Type B pancreatic cell (in vitro differentiated cells): ENCODE data around the gene TUBB4B. TPM values are rescaled to one million over a fixed set of nuclear protein-coding genes. Genes with fewer than 3 reads are reported as not detected.

Experiments used
- DNase-seq: peaks from one replicate; pipeline ENCODE4 v3.0.0; 2021; ENCODE audit warnings: mixed read lengths; ENCODE audit not compliant: unreplicated experiment; ENCODE audit errors: extremely low spot score
- H3K27ac Mint-ChIP-seq: 2 replicates; pipeline ENCODE4 v1.8.0; 2021; ENCODE audit warnings: mild to moderate bottlenecking, mixed read lengths
- H3K27me3 Mint-ChIP-seq: 2 replicates; pipeline ENCODE4 v1.8.0; 2021; ENCODE audit warnings: mixed read lengths
- H3K36me3 Mint-ChIP-seq: 2 replicates; pipeline ENCODE4 v1.8.0; 2021; ENCODE audit warnings: mixed read lengths
- H3K4me1 Mint-ChIP-seq: one replicate; pipeline ENCODE4 v1.8.0; 2021; ENCODE audit warnings: mixed read lengths; ENCODE audit not compliant: unreplicated experiment
- H3K4me3 Mint-ChIP-seq: 2 replicates; pipeline ENCODE4 v1.8.0; 2021; ENCODE audit warnings: mild to moderate bottlenecking, mixed read lengths
- H3K9me3 Mint-ChIP-seq: 2 replicates; pipeline ENCODE4 v1.8.0; 2021; ENCODE audit warnings: mixed read lengths
- total RNA-seq: library from RNA; stranded (reverse); gene quantifications from 2 replicates; pipeline ENCODE4 v1.2.1, GENCODE V29; 2021; ENCODE audit warnings: low replicate concordance
- TF ChIP-seq, protein P1 (sequence below): fragments of 200-600 bp; sonication (generic); conservative IDR thresholded peaks from 2 replicates; pipeline ENCODE4 v1.5.0; 2021; ENCODE audit warnings: antibody characterized with exemption, mild to moderate bottlenecking

TUBB4B gene
- total RNA-seq, 1 donor from 2014 or later: 326 TPM

DNA sequence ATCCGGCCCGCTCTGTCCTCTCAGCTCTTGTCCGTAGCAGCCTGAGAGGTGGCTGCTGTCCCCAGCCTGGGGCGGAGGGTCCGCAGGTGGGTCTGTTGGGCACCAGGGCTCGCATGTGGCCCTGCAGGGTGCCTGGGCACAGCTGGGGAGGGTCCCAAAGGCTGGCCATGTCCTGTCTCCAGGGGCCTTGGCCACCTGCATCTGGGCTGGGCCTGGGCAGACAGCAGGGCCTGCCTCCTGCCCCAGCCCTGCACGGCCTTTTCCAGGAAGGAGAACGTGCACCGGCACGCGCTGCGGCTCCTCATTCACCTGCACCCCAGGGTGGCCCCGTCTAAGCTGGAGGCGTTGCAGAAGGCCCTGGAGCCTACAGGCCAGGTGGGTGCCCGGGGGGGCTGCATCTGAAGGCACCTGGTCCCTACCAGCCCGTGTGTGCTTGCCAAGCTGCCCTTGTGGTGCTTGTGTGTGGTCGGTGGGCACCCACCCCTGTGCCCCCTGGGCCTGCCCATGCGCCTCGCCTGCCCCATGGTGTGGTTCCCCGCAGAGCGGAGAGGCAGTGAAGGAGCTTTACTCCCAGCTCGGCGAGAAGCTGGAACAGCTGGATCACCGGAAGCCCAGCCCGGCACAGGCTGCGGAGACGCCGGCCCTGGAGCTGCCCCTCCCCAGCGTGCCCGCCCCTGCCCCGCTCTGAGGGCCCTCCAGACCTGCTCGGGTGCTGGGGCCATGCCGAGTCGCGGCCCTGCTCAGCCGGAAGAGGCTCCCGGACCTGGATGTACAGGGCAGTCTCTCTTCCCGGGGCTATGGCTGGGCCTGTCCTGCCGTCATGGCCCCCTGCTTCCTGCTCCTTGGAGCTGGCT lies 31.4 kb downstream of the TUBB4B start:
- no peak overlapping the region for H3K27ac Mint-ChIP-seq
- TF ChIP-seq, protein P1, sequence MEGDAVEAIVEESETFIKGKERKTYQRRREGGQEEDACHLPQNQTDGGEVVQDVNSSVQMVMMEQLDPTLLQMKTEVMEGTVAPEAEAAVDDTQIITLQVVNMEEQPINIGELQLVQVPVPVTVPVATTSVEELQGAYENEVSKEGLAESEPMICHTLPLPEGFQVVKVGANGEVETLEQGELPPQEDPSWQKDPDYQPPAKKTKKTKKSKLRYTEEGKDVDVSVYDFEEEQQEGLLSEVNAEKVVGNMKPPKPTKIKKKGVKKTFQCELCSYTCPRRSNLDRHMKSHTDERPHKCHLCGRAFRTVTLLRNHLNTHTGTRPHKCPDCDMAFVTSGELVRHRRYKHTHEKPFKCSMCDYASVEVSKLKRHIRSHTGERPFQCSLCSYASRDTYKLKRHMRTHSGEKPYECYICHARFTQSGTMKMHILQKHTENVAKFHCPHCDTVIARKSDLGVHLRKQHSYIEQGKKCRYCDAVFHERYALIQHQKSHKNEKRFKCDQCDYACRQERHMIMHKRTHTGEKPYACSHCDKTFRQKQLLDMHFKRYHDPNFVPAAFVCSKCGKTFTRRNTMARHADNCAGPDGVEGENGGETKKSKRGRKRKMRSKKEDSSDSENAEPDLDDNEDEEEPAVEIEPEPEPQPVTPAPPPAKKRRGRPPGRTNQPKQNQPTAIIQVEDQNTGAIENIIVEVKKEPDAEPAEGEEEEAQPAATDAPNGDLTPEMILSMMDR: no peak

DNA sequence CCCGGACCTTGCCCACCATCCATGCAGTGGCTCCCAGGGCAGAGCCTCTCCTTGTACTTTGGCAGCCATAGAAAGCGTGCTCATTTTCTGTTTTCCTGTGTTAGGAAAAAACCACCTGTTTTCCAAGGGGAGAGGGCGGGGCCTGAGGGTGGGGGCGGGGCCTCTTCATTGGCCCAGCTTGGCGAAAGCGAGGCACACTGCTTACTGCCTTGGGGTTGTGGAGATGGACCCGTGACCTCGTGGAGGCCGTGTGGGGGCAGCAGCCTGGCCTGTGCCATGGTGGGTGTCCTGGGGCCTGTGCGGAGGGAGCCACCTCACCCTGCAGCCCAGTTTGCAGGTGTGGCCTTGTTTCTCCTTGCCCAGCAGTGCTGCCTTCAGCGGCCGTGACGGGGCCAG lies 32.0 kb downstream of the TUBB4B start:
- Mint-ChIP-seq H3K9me3 (no peaks in the 10 kb centered on the region), H3K4me1 (peaks cover 17% of the 10 kb centered on the region), H3K36me3 (no peaks in the 10 kb centered on the region), H3K27ac (no peak overlapping the region), H3K4me3 (no peak overlapping the region), H3K27me3 (no peaks in the 10 kb centered on the region)
- no peak for DNase-seq
- TF ChIP-seq, protein P1: no peak

More for the DNA sequence above, 31.4 kb downstream of the TUBB4B start:
- Mint-ChIP-seq H3K4me3 (no peak overlapping the region), H3K9me3 (no peaks in the 10 kb centered on the region), H3K4me1 (peaks cover 17% of the 10 kb centered on the region), H3K27me3 (no peaks in the 10 kb centered on the region), H3K36me3 (no peaks in the 10 kb centered on the region)
- peak; percentile 65 for DNase-seq

DNA sequence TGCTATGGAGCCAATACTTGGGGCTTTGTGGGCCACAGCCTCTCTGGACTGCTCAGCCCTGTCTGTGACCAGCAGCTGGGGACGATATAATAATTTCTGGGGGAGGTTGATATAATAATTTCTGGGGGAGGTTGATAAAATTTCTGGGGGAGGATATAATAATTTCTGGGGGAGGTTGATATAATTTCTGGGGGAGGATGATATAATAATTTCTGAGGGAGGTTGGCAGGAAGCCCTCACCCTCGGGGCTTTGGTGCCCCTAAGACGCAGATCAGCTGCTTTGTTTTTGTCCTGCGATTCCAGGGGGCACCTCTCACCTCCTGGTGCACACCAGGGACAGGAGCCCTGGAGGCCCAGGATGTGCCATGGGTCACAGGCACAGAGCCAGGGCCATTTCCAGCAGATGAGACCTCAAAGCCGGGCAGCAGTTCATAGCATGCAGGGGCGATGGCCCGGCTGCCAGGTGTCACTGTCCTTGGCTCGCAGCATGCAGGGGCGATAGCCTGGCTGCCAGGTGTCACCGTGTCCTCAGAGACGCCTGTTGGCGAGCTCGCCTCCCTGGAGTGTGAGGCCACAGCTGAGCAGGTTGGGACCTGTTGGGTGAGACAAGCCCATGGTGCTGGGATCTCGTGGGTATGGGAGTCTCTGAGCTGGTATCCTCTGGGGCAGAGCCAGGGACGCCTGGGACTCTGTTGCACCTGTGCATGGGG lies 32.7 kb downstream of the TUBB4B start:
- DNase-seq: no peak
- no peaks in the 10 kb centered on the region for H3K27me3 Mint-ChIP-seq
- H3K4me1 Mint-ChIP-seq: peaks cover 17% of the 10 kb centered on the region
- TF ChIP-seq, protein P1: no peak
- H3K27ac Mint-ChIP-seq: no peak overlapping the region
- no peaks in the 10 kb centered on the region for H3K36me3 Mint-ChIP-seq
- H3K4me3 Mint-ChIP-seq: no peak overlapping the region
- no peaks in the 10 kb centered on the region for H3K9me3 Mint-ChIP-seq

DNA sequence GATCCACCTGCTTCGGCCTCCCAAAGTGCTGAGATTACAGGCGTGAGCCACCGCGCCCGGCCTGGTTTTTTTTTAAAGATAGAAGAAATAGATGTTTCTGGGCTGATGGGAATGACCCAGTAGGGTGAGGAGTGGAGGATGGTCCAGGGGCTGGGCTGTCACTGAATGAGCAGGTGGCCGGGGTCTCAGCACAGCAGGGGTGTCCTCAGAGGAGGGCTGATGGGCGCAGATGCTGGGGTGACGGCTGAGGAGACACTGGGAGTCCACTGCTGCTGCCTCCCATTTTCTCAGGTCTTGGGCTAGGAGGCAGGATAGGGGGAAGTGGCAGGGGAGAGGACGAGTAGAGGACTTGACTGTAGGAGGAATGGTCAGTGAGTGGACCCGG lies 34.1 kb downstream of the TUBB4B start:
- TF ChIP-seq, protein P1: no peak
- Mint-ChIP-seq H3K9me3 (no peaks in the 10 kb centered on the region), H3K4me3 (peak overlapping the region; percentile 14)

DNA sequence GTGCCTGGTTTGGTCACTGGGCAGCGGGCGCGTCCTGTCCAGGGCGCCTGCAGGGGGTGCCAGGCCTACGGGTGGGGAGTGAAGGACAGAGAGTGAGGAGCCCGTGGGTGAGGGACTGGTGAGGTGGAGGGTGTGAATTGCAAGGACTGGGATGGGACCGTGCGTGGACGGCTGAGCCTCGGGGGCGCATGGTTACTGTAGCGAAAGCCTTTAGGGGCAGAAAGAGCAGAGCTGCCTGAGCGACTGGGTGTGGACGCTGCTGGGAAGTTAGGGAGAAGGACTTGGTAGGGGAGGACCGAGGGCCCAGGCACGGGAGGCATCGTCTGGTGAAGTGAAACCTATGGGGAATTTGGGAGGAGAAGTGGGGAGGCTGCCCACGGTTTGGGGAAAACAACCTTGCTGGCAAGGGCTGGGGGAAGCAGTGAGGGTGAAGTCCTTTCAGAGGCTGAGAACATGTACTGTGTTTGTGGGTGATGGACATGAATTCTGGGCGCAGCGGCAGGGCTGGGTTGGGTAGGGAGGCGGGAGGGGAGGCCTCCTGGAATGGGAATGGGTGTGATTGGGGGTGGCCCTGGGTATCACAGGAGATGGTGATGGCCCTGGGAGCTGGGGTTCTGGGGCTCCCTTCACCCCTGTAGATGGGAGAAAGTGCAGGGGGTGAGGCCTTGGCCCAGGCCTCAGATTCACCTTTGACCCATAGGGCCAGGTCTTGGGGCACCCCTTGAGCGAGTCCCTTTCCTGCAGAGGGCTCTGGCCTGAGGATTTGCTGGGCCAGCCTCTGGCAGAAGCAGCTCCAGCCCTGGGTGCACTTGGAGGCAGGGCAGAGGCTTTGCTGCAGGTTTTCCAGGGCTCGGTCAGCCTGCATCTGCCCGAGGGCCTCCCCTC lies 34.7 kb downstream of the TUBB4B start:
- TF ChIP-seq, protein P1: no peak
- H3K36me3 Mint-ChIP-seq: no peaks in the 10 kb centered on the region
- peaks cover 17% of the 10 kb centered on the region for H3K4me1 Mint-ChIP-seq
- peak overlapping the region; percentile 14 for H3K4me3 Mint-ChIP-seq
- peak; percentile 66 for DNase-seq
- H3K27ac Mint-ChIP-seq: peak overlapping the region; percentile 61
- H3K27me3 Mint-ChIP-seq: no peaks in the 10 kb centered on the region
- no peaks in the 10 kb centered on the region for H3K9me3 Mint-ChIP-seq

More for the DNA sequence above, 34.1 kb downstream of the TUBB4B start:
- Mint-ChIP-seq H3K4me1 (peaks cover 17% of the 10 kb centered on the region), H3K27me3 (no peaks in the 10 kb centered on the region), H3K27ac (peak overlapping the region; percentile 61), H3K36me3 (no peaks in the 10 kb centered on the region)
- no peak for DNase-seq
